Thoracic aorta endothelial cell (primary cell): Measurements from ENCODE around the gene XAF1. TPM values are rescaled to one million over a fixed set of nuclear protein-coding genes. Genes with fewer than 3 reads are reported as not detected.

Source experiments
- small RNA-seq: library from RNA; depleted of rRNA; stranded (forward); fragments of <200 nt; gene quantifications from one replicate; pipeline ENCODE3, GENCODE V24; 2012
- total RNA-seq: library from RNA; depleted of rRNA; stranded (reverse); fragments of >200 nt; gene quantifications from 2 replicates; pipeline ENCODE4 v1.2.3, GENCODE V29; 2012

XAF1 gene
- 12.8 and 19.9 TPM in 2 replicates for total RNA-seq

GRCh38 chr17:6755731-6756184 is at the start of gene XAF1:
XAF1 (plus strand) TSS chr17:6756046; CDS start chr17:6756079, 33 bp downstream.

GRCh38 chr17:6713130-6713917 is 42.5 kb upstream of the XAF1 start, which contains the start of gene SLC13A5:
SLC13A5 (minus strand) TSS chr17:6713369; CDS start chr17:6713333, 36 bp downstream.

GRCh38 chr17:6775871-6776405 is 20.1 kb downstream of the XAF1 start, which contains the start of gene FBXO39:
FBXO39 (plus strand) TSS chr17:6776215; CDS start chr17:6779869, 3,654 bp downstream.

Small RNAs within 50 kb of the gene (small RNA-seq; reads per million reads assigned to genes)
- gene AC004706.2, result not detected

Other genes with a start within 250 kb of the XAF1 start
- gene PITPNM3, start 199.5 kb upstream of the XAF1 start, total RNA-seq, result 1.3 and 2.8 TPM in 2 replicates
- gene KIAA0753, start 115.3 kb upstream of the XAF1 start, total RNA-seq, result 21.5 and 23.5 TPM in 2 replicates
- gene TXNDC17, start 115.0 kb upstream of the XAF1 start, total RNA-seq, result 171 and 184 TPM in 2 replicates
- 24.3 and 26.9 TPM in 2 replicates for gene MED31, start 104.4 kb upstream of the XAF1 start, total RNA-seq
- 0.22 and 0.53 TPM in 2 replicates for gene C17orf100, start 104.3 kb upstream of the XAF1 start, total RNA-seq
- not detected in 2 replicates for gene SLC13A5, start 42.7 kb upstream of the XAF1 start, total RNA-seq
- gene FBXO39, start 20.2 kb downstream of the XAF1 start, total RNA-seq, result 0.93 and 2.9 TPM in 2 replicates
- not detected in 2 replicates for gene TEKT1, start 75.7 kb downstream of the XAF1 start, total RNA-seq
- gene ALOX12, start 240.0 kb downstream of the XAF1 start, total RNA-seq, result not detected in 2 replicates